ENCODE data around the gene LYSMD3.

GRCh38 chr5:90480699-90481098 lies 48.7 kb downstream of the LYSMD3 start:
- TF ChIP-seq MYC (IDR thresholded peaks at IDR 0.05; ENCODE audit: low read depth, low read length) (no peak), CTCF (IDR thresholded peaks at IDR 0.05; ENCODE audit: low read depth, low read length) (no peak), POLR2A (IDR thresholded peaks at IDR 0.05; ENCODE audit: extremely low read depth, insufficient read length) (no peak)
